CD14-positive monocyte (primary cell): Measurements from ENCODE around the gene DDX6. TPM values are rescaled to one million over a fixed set of nuclear protein-coding genes. Genes with fewer than 3 reads are reported as not detected.

ENCODE experiments used
- DNase-seq, 3 donors: peaks; one replicate each; pipeline ENCODE4 v3.0.0-alpha.2; 2011 to 2022
- H2AFZ ChIP-seq: 2 replicates; pipeline ENCODE4 v1.6.0; 2012; ENCODE audit warnings: mild to moderate bottlenecking, low read depth, low read length, inconsistent platforms; ENCODE audit not compliant: insufficient read depth, poor library complexity, severe bottlenecking
- H3K27ac ChIP-seq, 2 donors: 1 replicate in 1 of 2; 2 replicates in 1 of 2; pipeline ENCODE4 v1.5.1; 2012 to 2013; ENCODE audit warnings: low read length in 2 of 2, control low read depth in 1 of 2, inconsistent platforms in 1 of 2, low read depth in 1 of 2, mild to moderate bottlenecking in 1 of 2
- H3K27me3 ChIP-seq, 2 donors: one replicate each; pipeline versions ENCODE4 v1.6.0 to v1.6.1; 2011 to 2013; ENCODE audit warnings: low read length in 2 of 2; ENCODE audit not compliant: control insufficient read depth in 2 of 2, insufficient read depth in 2 of 2
- H3K36me3 ChIP-seq, 2 donors: replicated peaks in 1 of 2; 1 replicate in 1 of 2; 2 replicates in 1 of 2; pipeline versions ENCODE4 v1.5.1 to v1.6.1; 2012 to 2013; ENCODE audit warnings: low read length in 2 of 2, control low read depth in 1 of 2, inconsistent platforms in 1 of 2, mild to moderate bottlenecking in 1 of 2; ENCODE audit not compliant: insufficient read depth in 2 of 2, control insufficient read depth in 1 of 2
- H3K4me1 ChIP-seq, 2 donors: 1 replicate in 1 of 2; 2 replicates in 1 of 2; pipeline versions ENCODE4 v1.5.1 to v1.6.1; 2012 to 2013; ENCODE audit warnings: low read length in 2 of 2, control low read depth in 1 of 2, inconsistent platforms in 1 of 2, mild to moderate bottlenecking in 1 of 2, moderate library complexity in 1 of 2; ENCODE audit not compliant: insufficient read depth in 2 of 2, control insufficient read depth in 1 of 2
- H3K4me2 ChIP-seq: replicated peaks from 2 replicates; pipeline ENCODE3; 2012; ENCODE audit warnings: low read length, moderate library complexity, mild to moderate bottlenecking; ENCODE audit not compliant: poor library complexity, severe bottlenecking; ENCODE audit errors: extremely low read depth
- H3K4me3 ChIP-seq, 3 experiments: fragments of 200-600 bp in 1 of 3; sonication (generic) in 1 of 3; replicated peaks in 1 of 3; 1 replicate in 2 of 3; 2 replicates in 1 of 3; pipeline ENCODE4 v1.5.1; 2011 to 2013; ENCODE audit warnings: low read length in 3 of 3, mild to moderate bottlenecking in 3 of 3, control low read depth in 2 of 3, low read depth in 2 of 3, inconsistent platforms in 1 of 3, moderate library complexity in 1 of 3
- H3K79me2 ChIP-seq: 2 replicates; pipeline ENCODE4 v1.6.0; 2012; ENCODE audit warnings: mild to moderate bottlenecking, control low read depth, inconsistent platforms, low read length, moderate library complexity; ENCODE audit not compliant: insufficient read depth
- H3K9ac ChIP-seq: 2 replicates; pipeline ENCODE4 v1.6.0; 2017; ENCODE audit warnings: low read length, mild to moderate bottlenecking; ENCODE audit not compliant: insufficient read depth, poor library complexity, severe bottlenecking
- H3K9me3 ChIP-seq, 2 donors: replicated peaks in 1 of 2; 1 replicate in 1 of 2; 2 replicates in 1 of 2; pipeline versions ENCODE4 v1.5.1 to v1.6.1; 2012 to 2013; ENCODE audit warnings: low read length in 2 of 2, control low read depth in 1 of 2; ENCODE audit not compliant: control insufficient read depth in 1 of 2, insufficient read depth in 1 of 2
- H4K20me1 ChIP-seq: 2 replicates; pipeline ENCODE4 v1.6.0; 2012; ENCODE audit warnings: mild to moderate bottlenecking, low read length, control low read depth, moderate library complexity; ENCODE audit not compliant: insufficient read depth
- H3K27ac Mint-ChIP-seq, 7 donors: one replicate each; pipeline ENCODE4 v1.8.0; 2020; ENCODE audit warnings: mild to moderate bottlenecking in 7 of 7, mixed read lengths in 7 of 7, moderate library complexity in 6 of 7, inconsistent platforms in 2 of 7
- H3K27me3 Mint-ChIP-seq, 3 donors: one replicate each; pipeline ENCODE4 v1.8.0; 2021 to 2022; ENCODE audit warnings: low read depth in 3 of 3, mild to moderate bottlenecking in 3 of 3, mixed read lengths in 3 of 3, moderate library complexity in 3 of 3, inconsistent platforms in 1 of 3
- H3K36me3 Mint-ChIP-seq, 2 donors: one replicate each; pipeline ENCODE4 v1.8.0; 2020; ENCODE audit warnings: mixed read lengths in 2 of 2, inconsistent platforms in 1 of 2, mild to moderate bottlenecking in 1 of 2
- H3K4me1 Mint-ChIP-seq: one replicate; pipeline ENCODE4 v1.8.0; 2020; ENCODE audit warnings: mild to moderate bottlenecking, mixed read lengths
- H3K4me3 Mint-ChIP-seq, 2 donors: one replicate each; pipeline ENCODE4 v1.8.0; 2020; ENCODE audit warnings: mild to moderate bottlenecking in 2 of 2, mixed read lengths in 2 of 2, moderate library complexity in 1 of 2
- H3K9me3 Mint-ChIP-seq, 7 donors: one replicate each; pipeline ENCODE4 v1.8.0; 2020 to 2022; ENCODE audit warnings: mixed read lengths in 7 of 7, mild to moderate bottlenecking in 6 of 7, moderate library complexity in 6 of 7, inconsistent platforms in 2 of 7
- CTCF ChIP-seq: fragments of 200-600 bp; IDR thresholded peaks from one replicate; pipeline ENCODE4 v1.8.0; 2022; ENCODE audit warnings: antibody characterized with exemption, mild to moderate bottlenecking
- WGBS: methylation state at CpG from one replicate; pipeline ENCODE4 v1.1.5; 2013; ENCODE audit warnings: missing lambda C conversion rate; ENCODE audit not compliant: insufficient coverage; 5-methylcytosine and 5-hydroxymethylcytosine counted together
- intact Hi-C, 2 donors: fragments of 100-400 bp; cut with micrococcal nuclease; formaldehyde crosslinking; loops; one replicate each; pipeline versions ENCODE4 v1.15.0 to v1.15.1; 2023
- polyA plus RNA-seq, 3 donors: library from polyadenylated mRNA; depleted of rRNA in 1 of 3; unstranded in 2 of 3; stranded (reverse) in 1 of 3; fragments of 300-500 nt in 2 of 3; fragments of >200 nt in 1 of 3; fragmentation: Illumina TruSeq in 2 of 3; gene quantifications; 1 replicate in 2 of 3; 2 replicates in 1 of 3; pipeline ENCODE4 v1.2.3, GENCODE V29; 2012 to 2021

DDX6 gene
- polyA plus RNA-seq, 3 donors: 17.8 to 31.9 (median 28.0) TPM

- no peak overlapping the region for H3K27ac ChIP-seq
- no peak for DNase-seq
- Mint-ChIP-seq H3K27ac (no peak overlapping the region), H3K4me3 (no peak overlapping the region), H3K4me1 (peaks cover 2% of the 10 kb centered on the region), H3K27me3 (peaks cover 6 to 10% (median 9%) of the 10 kb centered on the region in 3 donors), H3K9me3 (peaks cover 0 to 5% (median 4%) of the 10 kb centered on the region in 7 donors), H3K36me3 (no peaks in the 10 kb centered on the region)
- intact Hi-C loops: no loop called here
- H3K4me3 ChIP-seq: no peak overlapping the region
- H3K27me3 ChIP-seq: no peaks in the 10 kb centered on the region
- no peak overlapping the region for H3K4me2 ChIP-seq
- H3K79me2 ChIP-seq: no peaks in the 10 kb centered on the region
- H3K4me1 ChIP-seq: no peaks in the 10 kb centered on the region
- TF ChIP-seq CTCF: no peak
- no peak overlapping the region for H3K9ac ChIP-seq
- WGBS: no CpG with 5 or more reads among the region's 3 CpGs
- H4K20me1 ChIP-seq: no peaks in the 10 kb centered on the region
- H3K36me3 ChIP-seq: no peaks in the 10 kb centered on the region
- H2AFZ ChIP-seq: no peak overlapping the region
- no peaks in the 10 kb centered on the region for H3K9me3 ChIP-seq
These were observed 17.1 kb upstream of the DDX6 start for GRCh38 chr11:118807800-118808778.

DNA sequence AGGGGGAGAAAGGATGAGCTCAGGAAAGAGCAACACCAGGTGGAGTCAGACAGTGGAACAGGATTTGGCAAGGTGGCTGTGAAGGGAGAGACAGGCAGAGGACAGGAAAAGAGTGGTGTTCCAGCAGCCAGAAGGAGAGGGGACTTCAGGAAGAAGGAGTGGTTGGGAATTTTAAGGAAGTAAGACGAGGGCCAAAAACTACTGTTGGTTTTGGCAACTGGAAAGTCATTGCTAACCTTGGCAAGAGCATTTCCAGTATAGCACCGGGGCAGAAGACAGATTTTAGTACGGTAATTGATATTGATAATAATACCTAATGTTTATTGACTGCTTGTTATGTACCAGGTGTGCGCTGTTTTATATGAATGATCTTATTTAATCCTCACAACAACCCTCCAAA is 15.4 kb upstream of the DDX6 start:
- Histone ChIP-seq H3K27ac (no peak overlapping the region), H3K79me2 (no peaks in the 10 kb centered on the region), H3K36me3 (no peaks in the 10 kb centered on the region), H3K4me2 (no peak overlapping the region), H3K27me3 (no peaks in the 10 kb centered on the region), H3K4me1 (no peaks in the 10 kb centered on the region), H3K9me3 (no peaks in the 10 kb centered on the region), H4K20me1 (no peaks in the 10 kb centered on the region), H3K4me3 (no peak overlapping the region), H3K9ac (no peak overlapping the region), H2AFZ (no peak overlapping the region)
- intact Hi-C loops: no loop called here
- H3K36me3 Mint-ChIP-seq: no peaks in the 10 kb centered on the region
- WGBS: 0% methylated on average over 1 of the region's 4 CpGs
- no peaks in the 10 kb centered on the region for H3K9me3 Mint-ChIP-seq
- H3K27me3 Mint-ChIP-seq: peaks cover 6 to 9% (median 6%) of the 10 kb centered on the region in 3 donors
- H3K4me1 Mint-ChIP-seq: peaks cover 2% of the 10 kb centered on the region
- no peak for TF ChIP-seq CTCF
- H3K4me3 Mint-ChIP-seq: no peak overlapping the region
- no peak for DNase-seq
- H3K27ac Mint-ChIP-seq: no peak overlapping the region
